Heart left ventricle (tissue), 13 donors: ENCODE measurements around the gene STXBP2.

ENCODE experiments used
- CTCF ChIP-seq, 12 donors: fragments of 200-600 bp; sonication (generic) in 4 of 12; IDR thresholded peaks; one replicate each; pipeline versions ENCODE4 v1.5.0 to v1.8.0; 2018 to 2022; ENCODE audit warnings: antibody characterized with exemption in 12 of 12, mild to moderate bottlenecking in 5 of 12
- POLR2A ChIP-seq, 2 donors: fragments of 450-650 bp; IDR thresholded peaks; one replicate each; pipeline ENCODE4 v1.6.1; 2017; ENCODE audit warnings: antibody characterized with exemption in 2 of 2, mild to moderate bottlenecking in 2 of 2, moderate library complexity in 2 of 2
- donor health status: ischemic (EF 13 %, LVEDD 7.1; RV severe dilation, severe dysfunction).
- donor health status: DM: no; HTN: yes; CAD: no.
- donor health status: DM: no; HTN: no; CAD: no.
- donor health status: ischemic (EF 25% LVEDD 6.9; RV normal size, moderate dysfunction).
- donor health status: ischemic (EF 25% LVEDD 5.7; RV mildly dilated, moderate dysfunction).
- donor health status: ischemic (EF 35%, LVEDD 5.7; RV mildly dilated, moderate dysfunction).
- donor health status: nonischemic (EF 11% LVEDD 7.7; RV severe dilation, severe dysfunction).
- donor health status: DM: yes; HTN: yes; CAD: no.
- donor health status: PGD.
- donor health status: ischemic (EF 29% LVEDD 5.4; RV normal size, mild dysfunction).
- donor health status: nonischemic (EF 23%, LVEDD 6.1; RV moderate dilation, normal function).

- TF ChIP-seq CTCF (IDR thresholded peaks at IDR 0.05) (no peak), POLR2A (IDR thresholded peaks at IDR 0.05) (no peak)
These were observed 35.6 kb downstream of the STXBP2 start for GRCh38 chr19:7672522-7672921.
